OCI-LY7 (cell line): Measurements from ENCODE around the gene IGFL4. TPM values are rescaled to one million over a fixed set of nuclear protein-coding genes. Genes with fewer than 3 reads are reported as not detected.

Experiments used
- BruUV-seq: library from RNA; stranded (reverse); fragments of 400-500 nt; replicated peaks from 2 replicates; lab custom pipeline; 2021; lab: Mats Ljungman, UMichigan
- CTCF ChIA-PET: fragments of 300-600 bp; sonication (Branson Sonifier 250); formaldehyde crosslinking; loops from one replicate; lab custom pipeline; 2022; ENCODE audit warnings: antibody characterized with exemption; ENCODE audit not compliant: unreplicated experiment; lab: Charles Lee
- POLR2A ChIA-PET: fragments of 300-600 bp; sonication (Branson Sonifier 250); formaldehyde crosslinking; loops from one replicate; lab custom pipeline; 2022; ENCODE audit warnings: antibody characterized with exemption; lab: Charles Lee
- DNase-seq: peaks from one replicate; pipeline ENCODE4 v3.0.0-alpha.2; 2015; ENCODE audit warnings: low spot score
- H2AFZ ChIP-seq: fragments of 200-600 bp; sonication (generic), shearing (Covaris generic); 2 replicates; pipeline ENCODE4 v1.6.1; 2014; ENCODE audit warnings: mild to moderate bottlenecking, antibody characterized with exemption, low read length, moderate library complexity
- H3K27ac ChIP-seq: fragments of 200-600 bp; sonication (generic); 2 replicates; pipeline ENCODE4 v1.5.1; 2014; ENCODE audit warnings: mixed run types, low read depth, mild to moderate bottlenecking, moderate library complexity, low read length, inconsistent platforms; ENCODE audit not compliant: poor library complexity, severe bottlenecking
- H3K36me3 ChIP-seq: fragments of 200-600 bp; sonication (generic); 2 replicates; pipeline ENCODE4 v1.6.1; 2014; ENCODE audit warnings: mild to moderate bottlenecking, antibody characterized with exemption, low read length, moderate library complexity, mixed read lengths; ENCODE audit not compliant: insufficient read depth
- H3K4me1 ChIP-seq: fragments of 200-600 bp; sonication (generic); 2 replicates; pipeline ENCODE4 v1.5.1; 2014; ENCODE audit warnings: mild to moderate bottlenecking, low read length; ENCODE audit not compliant: insufficient read depth, poor library complexity, severe bottlenecking
- H3K4me2 ChIP-seq: fragments of 200-600 bp; sonication (generic); 2 replicates; pipeline ENCODE4 v1.6.1; 2014; ENCODE audit warnings: mild to moderate bottlenecking, low read length
- H3K4me3 ChIP-seq: fragments of 200-600 bp; sonication (generic); 2 replicates; pipeline ENCODE4 v1.5.1; 2014; ENCODE audit warnings: mild to moderate bottlenecking, low read depth, low read length; ENCODE audit not compliant: poor library complexity, severe bottlenecking
- H3K79me2 ChIP-seq: fragments of 200-600 bp; sonication (generic); 2 replicates; pipeline ENCODE4 v1.6.1; 2016; ENCODE audit warnings: low read depth, mild to moderate bottlenecking, low read length, moderate library complexity, mixed read lengths; ENCODE audit not compliant: insufficient read depth
- H3K9me2 ChIP-seq: fragments of 200-600 bp; sonication (generic); 2 replicates; pipeline ENCODE4 v1.6.1; 2016; ENCODE audit warnings: mild to moderate bottlenecking, low read length, mixed read lengths; ENCODE audit not compliant: insufficient read depth
- H3K9me3 ChIP-seq: fragments of 200-600 bp; sonication (generic); 2 replicates; pipeline ENCODE4 v1.6.1; 2014; ENCODE audit warnings: mild to moderate bottlenecking, mixed run types, low read length, mixed read lengths
- H4K20me1 ChIP-seq: fragments of 200-600 bp; sonication (generic); 2 replicates; pipeline ENCODE4 v1.6.1; 2014; ENCODE audit warnings: mild to moderate bottlenecking, antibody characterized with exemption, low read length, moderate library complexity, mixed read lengths; ENCODE audit not compliant: insufficient read depth
- EZH2phosphoT487 ChIP-seq: fragments of 200-600 bp; sonication (generic); IDR thresholded peaks from 2 replicates; pipeline ENCODE4 v1.6.1; 2018; ENCODE audit warnings: low read depth, borderline replicate concordance, mild to moderate bottlenecking, mixed run types, antibody characterized with exemption, low read length, moderate library complexity, mixed read lengths
- intact Hi-C: fragments of 100-400 bp; cut with micrococcal nuclease; formaldehyde crosslinking; loops from one replicate; pipeline ENCODE4 v1.10.0; 2022; ENCODE audit not compliant: unreplicated experiment
- total RNA-seq, 2 experiments: library from RNA; depleted of rRNA in 1 of 2; stranded (reverse); fragments of >200 nt in 1 of 2; shearing (Covaris generic) in 1 of 2; gene quantifications; 2 replicates each; pipeline ENCODE4 v1.2.3, GENCODE V29; 2014 to 2022
- TF ChIP-seq, protein P1 (sequence below): fragments of 200-600 bp; sonication (generic); conservative IDR thresholded peaks from 2 replicates; pipeline ENCODE4 v1.5.1; 2014; ENCODE audit warnings: mild to moderate bottlenecking, antibody characterized with exemption, low read length, moderate library complexity, mixed read lengths

IGFL4 gene
- total RNA-seq, 2 experiments from 2014 or later = not detected

DNA sequence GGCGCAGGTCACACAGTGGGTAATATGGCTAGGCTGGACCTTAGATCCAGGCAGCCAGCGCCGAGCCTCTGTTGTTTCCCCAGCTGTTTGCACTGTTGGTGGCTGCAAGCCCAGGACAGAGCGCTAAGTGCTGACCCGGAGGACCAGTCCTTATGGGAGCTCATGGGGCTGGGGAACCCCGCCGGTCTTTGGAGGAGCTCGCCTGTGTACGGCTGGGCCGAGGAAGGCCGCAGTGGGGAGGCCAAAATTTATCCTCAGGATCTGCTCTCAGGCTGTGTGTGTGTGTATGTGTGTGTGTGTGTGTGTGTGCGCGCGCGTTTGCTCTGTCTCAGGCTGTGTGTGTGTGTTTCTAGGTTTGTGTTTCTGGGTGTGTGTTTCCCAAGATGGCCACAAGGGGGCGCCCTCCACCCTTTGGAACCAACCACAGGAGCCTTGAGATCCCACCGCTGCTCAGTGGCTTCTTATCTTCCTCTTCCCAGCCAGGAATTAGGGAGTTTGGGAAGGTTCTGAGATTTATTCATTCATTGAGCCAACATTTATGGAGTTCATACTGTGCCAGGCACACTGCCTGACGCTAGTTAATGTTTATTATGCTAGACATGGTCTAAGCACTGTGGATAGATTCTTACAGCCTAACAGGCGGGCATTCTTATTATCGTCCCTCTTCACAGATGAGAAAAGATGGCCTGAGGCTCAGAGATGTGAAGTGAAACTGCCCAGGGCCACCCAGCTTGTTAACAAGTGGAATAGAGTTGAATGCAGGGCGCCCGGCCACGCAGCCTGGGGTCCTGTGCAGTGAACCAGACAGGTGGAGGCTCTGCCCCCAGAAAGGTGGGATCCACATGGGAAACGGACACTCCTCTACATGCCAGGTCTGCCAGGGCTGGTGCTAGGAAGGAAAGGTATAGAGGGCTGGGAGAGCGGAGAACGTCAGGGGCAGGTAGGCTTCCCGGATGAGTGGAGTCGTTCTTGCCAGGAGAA, 31.0 kb downstream of the IGFL4 start:
- Histone ChIP-seq H4K20me1 (no peaks in the 10 kb centered on the region), H3K36me3 (peaks cover 4% of the 10 kb centered on the region; the same call in 1 of the 2 replicates), H2AFZ (no peak overlapping the region), H3K4me1 (peaks cover 13% of the 10 kb centered on the region), H3K9me3 (no peaks in the 10 kb centered on the region), H3K9me2 (no peaks in the 10 kb centered on the region), H3K4me3 (no peak overlapping the region), H3K4me2 (no peak overlapping the region), H3K27ac (no peak overlapping the region), H3K79me2 (no peaks in the 10 kb centered on the region)
- intact Hi-C loops = no loop called here
- POLR2A ChIA-PET = no interaction called here
- no peak for TF ChIP-seq EZH2phosphoT487
- TF ChIP-seq, protein P1, sequence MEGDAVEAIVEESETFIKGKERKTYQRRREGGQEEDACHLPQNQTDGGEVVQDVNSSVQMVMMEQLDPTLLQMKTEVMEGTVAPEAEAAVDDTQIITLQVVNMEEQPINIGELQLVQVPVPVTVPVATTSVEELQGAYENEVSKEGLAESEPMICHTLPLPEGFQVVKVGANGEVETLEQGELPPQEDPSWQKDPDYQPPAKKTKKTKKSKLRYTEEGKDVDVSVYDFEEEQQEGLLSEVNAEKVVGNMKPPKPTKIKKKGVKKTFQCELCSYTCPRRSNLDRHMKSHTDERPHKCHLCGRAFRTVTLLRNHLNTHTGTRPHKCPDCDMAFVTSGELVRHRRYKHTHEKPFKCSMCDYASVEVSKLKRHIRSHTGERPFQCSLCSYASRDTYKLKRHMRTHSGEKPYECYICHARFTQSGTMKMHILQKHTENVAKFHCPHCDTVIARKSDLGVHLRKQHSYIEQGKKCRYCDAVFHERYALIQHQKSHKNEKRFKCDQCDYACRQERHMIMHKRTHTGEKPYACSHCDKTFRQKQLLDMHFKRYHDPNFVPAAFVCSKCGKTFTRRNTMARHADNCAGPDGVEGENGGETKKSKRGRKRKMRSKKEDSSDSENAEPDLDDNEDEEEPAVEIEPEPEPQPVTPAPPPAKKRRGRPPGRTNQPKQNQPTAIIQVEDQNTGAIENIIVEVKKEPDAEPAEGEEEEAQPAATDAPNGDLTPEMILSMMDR = peak; percentile 93
- CTCF ChIA-PET = no interaction called here
- no TSS peak for BruUV-seq
- DNase-seq = peak; percentile 63

GRCh38 chr19:46006411-46006810, 34.4 kb downstream of the IGFL4 start:
- no peaks in the 10 kb centered on the region for H3K9me3 ChIP-seq
- CTCF ChIA-PET = no interaction called here
- H3K9me2 ChIP-seq = no peaks in the 10 kb centered on the region
- no peak overlapping the region for H3K4me2 ChIP-seq
- no peaks in the 10 kb centered on the region for H3K79me2 ChIP-seq
- TF ChIP-seq, protein P1 = no peak
- no peak for TF ChIP-seq EZH2phosphoT487
- no TSS peak for BruUV-seq
- H4K20me1 ChIP-seq = no peaks in the 10 kb centered on the region
- H3K4me3 ChIP-seq = no peak overlapping the region
- POLR2A ChIA-PET = no interaction called here
- peaks cover 11% of the 10 kb centered on the region for H3K4me1 ChIP-seq
- no peak for DNase-seq
- H3K36me3 ChIP-seq = peaks cover 4% of the 10 kb centered on the region; the same call in 1 of the 2 replicates
- intact Hi-C loops = no loop called here
- no peak overlapping the region for H3K27ac ChIP-seq
- H2AFZ ChIP-seq = no peak overlapping the region
